SK-N-SH (cell line): Measurements from ENCODE around the gene CYP4F3.

Experiments used
- CTCF ChIP-seq: fragments of 200-600 bp; sonication (generic); IDR thresholded peaks from 2 replicates; pipeline ENCODE4 v1.6.1; 2017; ENCODE audit warnings: antibody characterized with exemption, mild to moderate bottlenecking, moderate library complexity
- MAX ChIP-seq: IDR thresholded peaks from 2 replicates; pipeline ENCODE4 v1.4.0; 2012; ENCODE audit warnings: low read depth
- RCOR1 ChIP-seq: fragments of 150-350 bp; IDR thresholded peaks from 2 replicates; pipeline ENCODE4 v1.6.1; 2017; ENCODE audit warnings: antibody characterized with exemption, low read length
- TCF12 ChIP-seq: IDR thresholded peaks from 2 replicates; pipeline ENCODE4 v1.4.0; 2012

DNA sequence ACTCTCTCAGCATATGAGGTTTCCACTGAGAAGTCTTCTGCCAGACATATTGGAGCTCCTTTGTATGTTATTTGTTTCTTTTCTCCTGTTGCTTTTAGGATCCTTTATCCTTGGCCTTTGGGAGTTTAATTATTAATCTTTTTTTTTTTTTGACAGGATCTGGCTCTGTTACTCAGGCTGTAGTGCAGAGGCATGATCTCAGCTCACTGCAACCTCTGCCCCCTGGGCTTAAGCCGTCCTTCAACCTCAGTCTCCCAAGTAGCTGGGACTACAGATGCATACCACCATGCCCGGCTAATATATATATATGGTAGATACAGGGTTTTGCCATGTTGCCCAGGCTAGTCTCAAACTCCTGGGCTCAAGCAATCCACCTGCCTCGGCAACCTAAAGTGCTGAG lies 6.6 kb upstream of the CYP4F3 start:
- TF ChIP-seq TCF12: no peak
- TF ChIP-seq RCOR1: no peak
- TF ChIP-seq CTCF: no peak
- no peak for TF ChIP-seq MAX
